ENCODE data around the gene KRT28. TPM values are rescaled to one million over a fixed set of nuclear protein-coding genes. Genes with fewer than 3 reads are reported as not detected.
"Not testable (repeated sequence)": the region's sequence is repeated elsewhere in the genome, so short reads cannot be mapped to it uniquely, and the experiment has no call there.

KRT28 gene
- total and polyA plus RNA-seq, 2 donors from 2014 or later, result not detected

DNA sequence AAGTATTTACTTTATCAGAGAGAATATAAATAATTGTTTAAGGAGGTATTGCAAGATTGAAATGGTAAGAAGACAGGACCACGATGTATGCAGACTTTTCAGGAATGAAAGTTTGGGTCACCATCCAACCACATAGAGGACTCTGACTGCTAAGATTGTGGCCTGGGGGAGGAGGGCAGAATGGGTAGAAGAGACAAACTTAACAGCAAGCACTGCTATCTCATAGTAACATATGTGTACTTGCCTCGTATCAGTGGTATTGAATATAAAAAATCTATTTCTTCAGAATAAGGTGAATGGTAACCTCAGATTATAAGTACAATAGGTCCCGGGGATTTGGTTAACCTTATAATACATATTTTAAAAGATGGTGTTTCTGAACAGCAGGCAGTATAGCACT is 16.8 kb upstream of the KRT28 start:
- peaks cover 7% of the 10 kb centered on the region for H3K27me3 ChIP-seq (ENCODE audit: control insufficient read depth, insufficient read depth, low read length)
- TF ChIP-seq, protein P1, sequence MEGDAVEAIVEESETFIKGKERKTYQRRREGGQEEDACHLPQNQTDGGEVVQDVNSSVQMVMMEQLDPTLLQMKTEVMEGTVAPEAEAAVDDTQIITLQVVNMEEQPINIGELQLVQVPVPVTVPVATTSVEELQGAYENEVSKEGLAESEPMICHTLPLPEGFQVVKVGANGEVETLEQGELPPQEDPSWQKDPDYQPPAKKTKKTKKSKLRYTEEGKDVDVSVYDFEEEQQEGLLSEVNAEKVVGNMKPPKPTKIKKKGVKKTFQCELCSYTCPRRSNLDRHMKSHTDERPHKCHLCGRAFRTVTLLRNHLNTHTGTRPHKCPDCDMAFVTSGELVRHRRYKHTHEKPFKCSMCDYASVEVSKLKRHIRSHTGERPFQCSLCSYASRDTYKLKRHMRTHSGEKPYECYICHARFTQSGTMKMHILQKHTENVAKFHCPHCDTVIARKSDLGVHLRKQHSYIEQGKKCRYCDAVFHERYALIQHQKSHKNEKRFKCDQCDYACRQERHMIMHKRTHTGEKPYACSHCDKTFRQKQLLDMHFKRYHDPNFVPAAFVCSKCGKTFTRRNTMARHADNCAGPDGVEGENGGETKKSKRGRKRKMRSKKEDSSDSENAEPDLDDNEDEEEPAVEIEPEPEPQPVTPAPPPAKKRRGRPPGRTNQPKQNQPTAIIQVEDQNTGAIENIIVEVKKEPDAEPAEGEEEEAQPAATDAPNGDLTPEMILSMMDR (IDR thresholded peaks at IDR 0.05; ENCODE audit: borderline replicate concordance, extremely low read depth, insufficient read depth), result no peak
- intact Hi-C loops (cut with DNase I), result no loop called here
- no peak overlapping the region for H3K27ac ChIP-seq (ENCODE audit: low read depth in 2 of 2, low read length in 2 of 2)
- DNase-seq (no peak), FAIRE-seq (no peak)
- no peaks in the 10 kb centered on the region for H3K9me3 ChIP-seq (ENCODE audit: control insufficient read depth in 2 of 3, insufficient read depth in 1 of 3, low read length in 3 of 3)
- peaks cover 0 to 2% (median 0%) of the 10 kb centered on the region in 3 donors for H3K36me3 ChIP-seq (ENCODE audit: control insufficient read depth in 2 of 3, insufficient read depth in 3 of 3, low read length in 3 of 3)
- H3K4me3 ChIP-seq (ENCODE audit: low read length in 3 of 3), result no peak overlapping the region
- no peak overlapping the region for H3K9ac ChIP-seq (ENCODE audit: low read length in 3 of 3)
- peaks cover 0 to 4% (median 0%) of the 10 kb centered on the region in 3 donors for H3K4me1 ChIP-seq (ENCODE audit: control insufficient read depth in 2 of 3, insufficient read depth in 2 of 3, low read depth in 1 of 3, low read length in 3 of 3)

- Histone ChIP-seq H3K9ac (ENCODE audit: low read length in 3 of 3) (no peak overlapping the region), H3K4me1 (ENCODE audit: control insufficient read depth in 2 of 3, insufficient read depth in 2 of 3, low read depth in 1 of 3, low read length in 3 of 3) (peaks cover 0 to 4% (median 0%) of the 10 kb centered on the region in 3 donors), H3K36me3 (ENCODE audit: control insufficient read depth in 2 of 3, insufficient read depth in 3 of 3, low read length in 3 of 3) (peaks cover 0 to 2% (median 0%) of the 10 kb centered on the region in 3 donors), H3K9me3 (ENCODE audit: control insufficient read depth in 2 of 3, insufficient read depth in 1 of 3, low read length in 3 of 3) (no peaks in the 10 kb centered on the region), H3K27ac (ENCODE audit: low read depth in 2 of 2, low read length in 2 of 2) (no peak overlapping the region), H3K27me3 (ENCODE audit: control insufficient read depth, insufficient read depth, low read length) (peaks cover 7% of the 10 kb centered on the region), H3K4me3 (ENCODE audit: low read length in 3 of 3) (no peak overlapping the region)
- FAIRE-seq (no peak), DNase-seq (no peak)
- TF ChIP-seq, protein P1 (IDR thresholded peaks at IDR 0.05; ENCODE audit: borderline replicate concordance, extremely low read depth, insufficient read depth), result no peak
- intact Hi-C loops (cut with DNase I), result no loop called here
These were observed 15.6 kb upstream of the KRT28 start for GRCh38 chr17:40815381-40815780.

GRCh38 chr17:40814657-40815056 is 14.9 kb upstream of the KRT28 start:
- H3K27ac ChIP-seq (ENCODE audit: low read depth in 2 of 2, low read length in 2 of 2); FAIRE-seq; H3K4me1 ChIP-seq (ENCODE audit: control insufficient read depth in 2 of 3, insufficient read depth in 2 of 3, low read depth in 1 of 3, low read length in 3 of 3); intact Hi-C loops (cut with DNase I); H3K36me3 ChIP-seq (ENCODE audit: control insufficient read depth in 2 of 3, insufficient read depth in 3 of 3, low read length in 3 of 3); H3K9ac ChIP-seq (ENCODE audit: low read length in 3 of 3); H3K9me3 ChIP-seq (ENCODE audit: control insufficient read depth in 2 of 3, insufficient read depth in 1 of 3, low read length in 3 of 3); DNase-seq; H3K4me3 ChIP-seq (ENCODE audit: low read length in 3 of 3): not testable (repeated sequence)
- peaks cover 13% of the 10 kb centered on the region for H3K27me3 ChIP-seq (ENCODE audit: control insufficient read depth, insufficient read depth, low read length)

DNA sequence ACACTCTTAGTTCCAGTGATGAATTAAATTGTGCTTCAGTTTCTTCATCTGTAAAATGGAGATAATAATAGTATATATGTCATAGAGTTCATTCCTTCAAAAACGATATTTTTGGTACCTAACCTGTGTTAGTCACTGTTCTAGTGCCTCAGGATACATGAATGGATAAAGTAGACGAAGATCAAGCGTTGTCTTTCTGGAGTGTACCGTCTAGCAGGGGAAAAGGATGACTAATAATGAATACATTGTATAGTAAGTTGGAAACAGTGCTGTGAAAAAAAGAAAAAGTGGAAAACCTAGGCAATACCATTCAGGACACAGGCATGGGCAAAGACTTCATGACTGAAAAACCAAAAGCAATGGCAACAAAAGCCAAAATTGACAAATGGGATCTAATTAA is 14.0 kb upstream of the KRT28 start:
- Histone ChIP-seq H3K4me3 (ENCODE audit: low read length in 3 of 3) (no peak overlapping the region), H3K36me3 (ENCODE audit: control insufficient read depth in 2 of 3, insufficient read depth in 3 of 3, low read length in 3 of 3) (peaks cover 0 to 2% (median 0%) of the 10 kb centered on the region in 3 donors), H3K9ac (ENCODE audit: low read length in 3 of 3) (no peak overlapping the region), H3K27me3 (ENCODE audit: control insufficient read depth, insufficient read depth, low read length) (peaks cover 19% of the 10 kb centered on the region), H3K4me1 (ENCODE audit: control insufficient read depth in 2 of 3, insufficient read depth in 2 of 3, low read depth in 1 of 3, low read length in 3 of 3) (no peaks in the 10 kb centered on the region), H3K9me3 (ENCODE audit: control insufficient read depth in 2 of 3, insufficient read depth in 1 of 3, low read length in 3 of 3) (no peaks in the 10 kb centered on the region), H3K27ac (ENCODE audit: low read depth in 2 of 2, low read length in 2 of 2) (no peak overlapping the region)
- no peak for FAIRE-seq
- TF ChIP-seq, protein P1 (IDR thresholded peaks at IDR 0.05; ENCODE audit: borderline replicate concordance, extremely low read depth, insufficient read depth), result no peak
- intact Hi-C loops (cut with DNase I), result no loop called here
- DNase-seq, result no peak

All from kidney (tissue), 14 donors.